ENCODE data around the gene TXNDC8.

- TF ChIP-seq CTCF (IDR thresholded peaks at IDR 0.05) (no peak), POLR2AphosphoS5 (IDR thresholded peaks at IDR 0.05) (no peak), POLR2A (IDR thresholded peaks at IDR 0.05) (no peak)
Measured at GRCh38 chr9:110334871-110335270, 2.8 kb downstream of the TXNDC8 start.

Measured in breast epithelium (tissue), 3 donors.